Activated CD4-positive, alpha-beta T cell treated with anti-CD3 and anti-CD28 coated beads, Interleukin-2, Interleukin-6, amounts not matched to agents 100 ng/mL and 50 ng/mL, durations not matched to agents 16 hours and 8 hours (primary cell): Measurements from ENCODE around the gene MED15.

Experiments
- DNase-seq: peaks from one replicate; pipeline ENCODE4 v3.0.0-alpha.2; 2020

Gene MED15

DNA sequence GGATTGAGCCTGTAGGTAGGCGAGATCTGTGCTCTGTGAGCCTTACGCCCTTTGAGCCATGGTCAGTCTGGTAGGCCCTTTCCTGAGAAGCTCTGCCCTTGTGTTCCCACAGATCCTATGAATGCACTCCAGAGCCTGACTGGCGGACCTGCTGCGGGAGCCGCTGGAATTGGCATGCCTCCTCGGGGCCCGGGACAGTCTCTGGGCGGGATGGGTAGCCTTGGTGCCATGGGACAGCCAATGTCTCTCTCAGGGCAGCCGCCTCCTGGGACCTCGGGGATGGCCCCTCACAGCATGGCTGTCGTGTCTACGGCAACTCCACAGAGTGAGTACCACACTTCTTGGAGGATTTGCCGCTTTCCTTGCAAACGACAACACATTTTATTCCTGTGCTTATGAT, 47.4 kb downstream of the MED15 start:
- no peak for DNase-seq

- no peak for DNase-seq
These were observed 51.1 kb downstream of the MED15 start for GRCh38 chr22:20558534-20558933.

DNA sequence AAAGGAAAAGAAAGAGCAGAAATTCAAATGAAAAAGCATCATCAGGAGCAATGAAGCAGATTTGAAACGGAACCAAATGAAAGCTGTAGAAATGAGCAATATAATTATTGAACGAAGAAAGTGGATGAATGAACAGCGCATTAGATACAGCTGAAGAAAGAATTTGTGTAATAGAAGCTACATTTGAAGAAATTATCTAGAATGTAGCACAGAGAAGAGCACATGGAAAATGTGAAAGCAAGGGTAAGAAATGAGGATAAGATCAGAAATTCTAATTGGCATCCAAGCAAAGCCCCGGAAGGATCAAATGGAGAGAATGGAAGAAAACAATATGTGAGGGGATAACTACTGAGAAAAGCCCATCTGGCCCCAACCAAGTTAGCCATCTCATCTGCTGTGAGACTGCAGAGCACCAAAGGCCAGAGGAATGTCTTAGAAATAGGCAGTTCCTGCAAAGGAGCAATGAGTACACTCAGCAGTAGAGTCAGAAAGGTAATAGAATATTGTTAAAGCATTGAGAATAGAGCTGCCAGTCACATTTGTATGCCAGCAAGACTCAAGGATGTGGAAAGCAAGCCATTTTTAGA, 51.9 kb downstream of the MED15 start:
- DNase-seq = no peak

DNA sequence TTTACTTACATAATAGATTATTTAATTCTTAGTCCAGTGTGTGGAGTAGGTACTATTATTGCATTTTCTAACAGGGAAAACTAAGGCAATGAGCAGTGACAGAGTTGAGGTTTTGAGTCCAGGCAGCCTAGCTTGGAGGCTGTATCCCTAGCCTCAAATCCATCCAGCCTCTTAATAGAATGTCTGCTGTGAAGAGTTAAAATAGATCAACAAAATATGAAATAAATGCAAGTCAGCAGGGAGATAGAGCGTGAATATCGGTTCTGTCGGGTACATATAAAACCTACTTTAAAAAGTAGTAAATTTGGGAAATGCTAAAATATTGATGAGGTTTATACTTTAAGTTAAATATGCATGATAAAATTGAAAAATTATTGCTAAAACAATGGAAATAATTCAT, 53.3 kb downstream of the MED15 start:
- no peak for DNase-seq

DNA sequence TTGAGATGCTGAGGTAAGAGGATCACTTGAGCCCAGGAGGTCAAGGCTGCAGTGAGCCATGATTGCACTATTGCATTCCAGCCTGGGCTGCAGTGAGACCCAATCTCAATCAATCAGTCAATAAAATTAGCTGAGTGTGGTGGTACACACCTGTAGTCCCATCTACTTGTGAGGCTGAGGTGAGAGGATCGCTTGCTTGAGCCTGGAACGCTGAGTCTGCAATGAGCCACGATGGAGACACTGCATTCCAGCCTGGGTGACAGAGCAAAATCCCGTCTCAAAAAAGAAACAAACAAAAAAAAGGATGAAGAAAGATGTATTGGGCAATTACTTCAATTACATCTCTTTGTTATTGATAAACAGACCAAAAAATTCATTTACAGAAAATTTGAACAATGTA, 54.5 kb downstream of the MED15 start:
- DNase-seq = no peak

DNA sequence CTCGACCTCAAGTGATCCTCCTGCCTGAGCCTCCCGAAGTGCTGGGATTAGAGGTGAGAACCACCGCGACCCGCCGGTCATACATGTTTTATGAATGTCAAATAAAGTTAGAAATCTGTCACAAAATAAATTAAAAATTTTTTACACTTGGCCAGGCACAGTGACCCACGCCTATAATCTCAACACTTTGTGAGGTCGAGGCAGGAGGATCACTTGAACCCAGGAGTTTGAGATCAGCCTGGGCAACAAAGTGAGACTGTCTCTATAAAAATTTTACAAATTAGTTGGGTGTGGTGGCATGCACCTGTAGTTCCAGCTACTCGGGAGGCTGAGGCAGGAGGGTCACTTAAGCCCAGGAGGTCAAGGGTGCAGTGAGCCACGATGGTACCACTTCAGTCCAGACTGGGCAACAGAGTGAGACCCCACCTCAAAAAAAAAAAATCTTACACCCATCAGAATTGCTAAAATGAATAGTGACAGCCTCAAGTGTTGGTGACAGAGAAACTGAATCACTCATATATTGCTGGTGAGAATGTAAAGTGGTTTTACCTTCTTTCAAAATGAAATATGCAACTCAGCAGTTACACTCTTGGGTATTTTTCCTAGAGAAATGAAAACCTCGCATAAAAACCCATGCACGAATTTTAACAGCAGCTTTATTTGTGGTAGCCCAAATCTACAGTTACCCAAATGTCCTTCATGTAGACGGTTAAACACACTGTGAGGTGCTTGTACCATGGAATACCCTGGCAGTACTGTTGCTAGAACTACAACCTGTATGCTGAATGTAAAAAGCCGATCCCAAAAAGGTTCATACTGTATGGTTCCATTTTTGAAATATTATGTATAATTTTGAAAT, 55.4 kb downstream of the MED15 start:
- DNase-seq = peak; percentile 41

- DNase-seq = peak; percentile 63
These were observed 56.1 kb downstream of the MED15 start for GRCh38 chr22:20563466-20563906.

- DNase-seq = no peak
These were observed 56.5 kb downstream of the MED15 start for GRCh38 chr22:20563941-20564371.

DNA sequence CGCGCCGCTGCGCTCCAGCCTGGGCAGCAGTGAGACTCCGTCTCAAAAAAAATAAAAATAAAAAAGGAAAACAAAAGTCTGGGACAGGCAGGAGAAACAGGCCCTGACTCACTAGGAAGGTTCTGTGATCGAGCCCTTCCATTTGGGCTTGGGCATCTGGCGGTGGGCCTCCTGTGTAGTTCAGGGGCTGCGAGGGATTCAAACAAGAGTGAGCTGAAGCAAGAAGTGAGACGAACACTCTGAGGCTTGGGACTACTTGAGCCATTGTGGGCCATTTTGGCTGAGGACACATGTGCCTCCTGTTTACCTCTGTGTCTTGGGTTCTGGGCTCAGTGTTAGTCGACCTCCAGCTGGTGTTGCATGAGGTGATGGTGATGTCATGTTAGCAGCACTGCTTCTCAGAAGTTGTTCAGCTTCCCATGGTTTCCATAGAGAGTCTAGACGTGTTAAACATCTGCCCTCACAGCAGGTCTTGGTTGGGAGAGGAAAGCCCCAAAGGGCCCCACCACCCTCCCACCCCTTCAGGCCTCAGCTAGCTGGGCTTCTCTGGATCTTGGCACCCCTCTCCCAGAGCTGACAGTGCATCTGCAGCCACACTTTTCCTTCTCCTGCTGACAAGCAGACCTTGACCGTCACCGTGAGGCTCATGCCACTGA, 57.8 kb downstream of the MED15 start:
- DNase-seq = no peak

- DNase-seq = no peak
These were observed 58.4 kb downstream of the MED15 start for GRCh38 chr22:20565761-20566160.

- DNase-seq = peak; percentile 50
These were observed 59.2 kb downstream of the MED15 start for GRCh38 chr22:20566420-20567260.

GRCh38 chr22:20567371-20567847, 60.0 kb downstream of the MED15 start:
- no peak for DNase-seq

DNA sequence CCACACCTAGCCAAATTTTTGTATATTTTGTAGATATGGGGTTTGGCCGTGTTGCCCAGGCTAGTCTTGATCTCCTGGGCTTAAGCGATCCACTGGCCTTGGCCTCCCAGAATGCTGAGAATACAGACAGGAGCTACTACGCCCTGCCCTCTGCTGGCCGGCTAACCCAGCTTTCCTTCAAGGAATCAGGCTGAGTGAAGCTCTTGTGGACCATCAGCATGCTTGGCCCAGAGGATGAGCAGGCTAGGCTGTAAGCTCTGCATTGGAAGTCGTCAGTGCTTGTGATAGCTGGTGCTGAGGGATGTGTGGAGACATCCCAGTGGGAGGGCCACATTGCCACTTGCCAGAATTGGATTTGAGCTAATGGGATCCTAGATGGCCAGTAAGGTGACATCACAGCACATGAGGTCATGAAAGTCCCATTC, 60.6 kb downstream of the MED15 start:
- DNase-seq = no peak

DNA sequence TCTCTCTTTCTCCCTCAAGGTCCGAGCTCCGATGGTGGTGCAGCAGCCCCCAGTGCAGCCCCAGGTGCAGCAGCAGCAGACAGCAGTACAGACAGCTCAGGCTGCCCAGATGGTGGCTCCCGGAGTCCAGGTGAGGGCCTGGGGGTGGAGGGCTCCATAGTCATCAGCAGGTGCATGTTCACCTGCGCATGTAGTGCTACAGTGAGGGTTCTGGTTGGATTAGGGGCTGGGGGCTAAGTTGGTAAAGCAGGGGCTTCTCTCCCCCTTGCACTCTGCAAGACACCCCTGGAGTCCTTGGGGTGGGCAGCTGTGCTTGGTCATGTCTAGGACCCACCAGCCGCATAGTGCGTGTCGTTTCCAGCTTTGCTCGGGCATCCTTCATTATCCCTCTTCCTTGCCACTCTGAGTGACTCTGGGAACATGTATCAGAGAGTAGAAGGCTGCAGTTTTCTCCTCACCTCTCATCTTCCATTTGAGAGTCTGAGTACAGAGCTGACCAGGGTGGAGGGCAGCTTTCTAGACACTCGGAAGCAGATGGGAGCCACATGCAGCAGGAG, 61.2 kb downstream of the MED15 start:
- DNase-seq = no peak

- DNase-seq = peak; percentile 87
These were observed 61.9 kb downstream of the MED15 start for GRCh38 chr22:20569059-20570058.

DNA sequence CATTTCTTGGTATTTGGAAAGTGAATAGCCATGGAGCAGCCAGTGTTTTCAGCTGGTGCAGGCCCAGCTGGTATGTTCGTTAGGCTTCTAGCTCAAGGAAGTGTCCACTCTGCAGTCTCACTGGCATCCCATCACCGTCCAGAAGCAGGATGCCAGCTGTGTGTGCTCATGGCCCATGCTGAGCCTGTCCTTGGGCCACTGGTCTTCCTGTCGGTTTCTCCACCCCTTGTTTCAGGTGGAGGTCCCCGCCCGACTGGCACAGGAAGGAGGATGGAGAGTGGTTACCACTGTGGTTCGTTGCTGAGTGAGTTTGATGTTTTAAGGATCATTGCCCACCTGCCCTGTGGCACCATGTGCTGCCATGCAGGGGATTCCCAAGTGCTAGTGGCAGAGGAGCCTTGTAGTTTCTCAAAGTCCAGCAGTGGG, 63.7 kb downstream of the MED15 start:
- DNase-seq = peak; percentile 29

DNA sequence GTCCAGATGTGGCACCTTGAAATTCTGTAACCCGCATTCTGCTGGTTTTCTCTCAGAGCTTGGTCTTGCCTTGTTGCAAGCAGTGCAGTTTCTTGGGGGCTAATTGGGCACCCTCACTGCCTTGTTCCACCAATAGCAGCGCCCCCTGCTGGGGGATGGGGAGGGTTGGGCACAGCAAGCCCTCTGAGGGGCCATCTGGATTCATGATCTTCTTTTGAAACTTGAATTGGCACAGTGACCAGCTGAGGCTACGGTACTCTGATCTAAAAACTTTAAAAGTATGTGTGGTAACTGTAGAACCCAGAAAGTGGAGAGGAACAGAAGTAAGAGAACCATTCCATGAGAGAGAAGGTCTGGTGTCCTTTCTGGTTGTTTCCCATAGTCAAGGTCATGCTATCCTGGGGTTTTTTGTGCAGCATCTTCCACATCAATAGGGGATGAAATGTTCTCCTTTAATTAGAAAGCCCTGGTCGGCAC, 64.2 kb downstream of the MED15 start:
- DNase-seq = peak; percentile 74

DNA sequence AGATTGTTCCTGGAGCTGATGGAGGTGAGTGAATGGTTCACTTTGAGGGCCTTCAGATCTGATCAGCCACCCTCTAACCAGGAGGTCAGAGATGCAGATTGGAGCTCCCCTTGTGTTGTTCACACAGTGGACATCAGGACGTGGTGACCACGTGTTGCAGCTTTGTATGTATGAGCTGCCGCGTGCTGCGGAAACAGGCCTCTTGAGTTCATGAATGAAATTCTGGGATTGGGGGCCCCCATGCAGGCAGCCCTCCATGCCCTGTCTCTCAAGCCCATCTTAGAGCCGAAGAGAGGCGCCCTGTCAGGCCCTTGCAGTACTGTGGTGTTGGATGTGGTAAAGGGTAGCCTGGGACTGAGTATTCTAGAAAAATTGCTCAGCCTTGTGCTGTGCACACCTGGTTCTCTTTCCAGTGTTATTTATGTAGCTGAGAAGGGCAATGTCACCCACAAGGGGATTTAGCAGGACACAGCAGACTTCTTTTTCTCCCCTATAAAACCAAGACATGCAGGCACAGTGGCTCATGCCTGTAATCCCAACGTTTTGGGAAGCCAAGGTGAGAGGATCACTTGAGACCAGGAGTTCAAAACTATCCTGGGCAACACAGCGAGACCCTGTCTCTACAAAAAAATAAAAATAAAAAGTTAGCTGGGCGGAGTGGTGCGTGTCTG, 64.9 kb downstream of the MED15 start:
- no peak for DNase-seq

GRCh38 chr22:20573176-20573832, 65.9 kb downstream of the MED15 start:
- DNase-seq = no peak
